ENCODE data around the gene MYLK3.
"Not testable (repeated sequence)": the region's sequence is repeated elsewhere in the genome, so short reads cannot be mapped to it uniquely, and the experiment has no call there.

- TF ChIP-seq ZNF274 (IDR thresholded peaks at IDR 0.05; ENCODE audit: low read depth, low read length); SUZ12 (IDR thresholded peaks at IDR 0.05; ENCODE audit: extremely low read depth, insufficient read depth, insufficient read length): not testable (repeated sequence)
Observed at GRCh38 chr16:46677943-46678342, 70.2 kb downstream of the MYLK3 start.

All from NT2/D1 (cell line).